Natural killer cell (primary cell): ENCODE results near the gene ANKRD11. TPM values are rescaled to one million over a fixed set of nuclear protein-coding genes. Genes with fewer than 3 reads are reported as not detected.
"Not testable (repeated sequence)": the region's sequence is repeated elsewhere in the genome, so short reads cannot be mapped to it uniquely, and the experiment has no call there.

Experiments
- ATAC-seq, 3 donors: fragments of 150-1000 bp in 2 of 3; fragments of 200-7000 bp in 1 of 3; cut with Tn5 transposase; 1 replicate in 1 of 3; 2 replicates in 2 of 3; pipeline ENCODE4 v1.10.0; 2021; ENCODE audit warnings: mild to moderate bottlenecking in 2 of 3, moderate library complexity in 2 of 3
- DNase-seq, 2 donors: peaks; one replicate each; pipeline versions ENCODE4 v3.0.0 to v3.0.0-alpha.2; 2013 to 2021; ENCODE audit warnings: mixed read lengths in 1 of 2
- H3K27ac ChIP-seq: one replicate; pipeline ENCODE4 v1.5.1; 2013; ENCODE audit warnings: mild to moderate bottlenecking, low read length
- H3K27me3 ChIP-seq: one replicate; pipeline ENCODE4 v1.6.1; 2013; ENCODE audit warnings: low read length; ENCODE audit not compliant: control insufficient read depth, insufficient read depth
- H3K36me3 ChIP-seq: one replicate; pipeline ENCODE4 v1.6.1; 2013; ENCODE audit warnings: low read length; ENCODE audit not compliant: control insufficient read depth, insufficient read depth
- H3K4me1 ChIP-seq: one replicate; pipeline ENCODE4 v1.6.1; 2013; ENCODE audit warnings: low read length; ENCODE audit not compliant: control insufficient read depth, insufficient read depth
- H3K4me3 ChIP-seq: one replicate; pipeline ENCODE4 v1.5.1; 2013; ENCODE audit warnings: low read length
- H3K9me3 ChIP-seq: one replicate; pipeline ENCODE4 v1.6.1; 2013; ENCODE audit warnings: low read length; ENCODE audit not compliant: control insufficient read depth, insufficient read depth
- H3K27ac Mint-ChIP-seq, 2 donors: one replicate each; pipeline ENCODE4 v1.8.0; 2022; ENCODE audit warnings: mild to moderate bottlenecking in 2 of 2, mixed read lengths in 2 of 2, moderate library complexity in 1 of 2
- H3K27me3 Mint-ChIP-seq, 2 donors: one replicate each; pipeline ENCODE4 v1.8.0; 2022; ENCODE audit warnings: low read depth in 2 of 2, mixed read lengths in 2 of 2
- H3K36me3 Mint-ChIP-seq: one replicate; pipeline ENCODE4 v1.8.0; 2022; ENCODE audit warnings: mixed read lengths
- H3K4me1 Mint-ChIP-seq, 2 donors: one replicate each; pipeline ENCODE4 v1.8.0; 2022; ENCODE audit warnings: mixed read lengths in 2 of 2
- H3K4me3 Mint-ChIP-seq: one replicate; pipeline ENCODE4 v1.8.0; 2022; ENCODE audit warnings: mild to moderate bottlenecking, moderate library complexity, mixed read lengths
- H3K9me3 Mint-ChIP-seq, 2 donors: one replicate each; pipeline ENCODE4 v1.8.0; 2022; ENCODE audit warnings: mixed read lengths in 2 of 2
- CTCF ChIP-seq: fragments of 200-600 bp; IDR thresholded peaks from one replicate; pipeline ENCODE4 v1.8.0; 2022; ENCODE audit warnings: antibody characterized with exemption
- WGBS: methylation state at CpG from one replicate; pipeline ENCODE4 v1.1.7; 2013; ENCODE audit warnings: missing lambda C conversion rate; ENCODE audit not compliant: insufficient coverage; 5-methylcytosine and 5-hydroxymethylcytosine counted together
- intact Hi-C: fragments of 100-400 bp; cut with micrococcal nuclease; formaldehyde crosslinking; loops from one replicate; pipeline ENCODE4 v1.14.2; 2022
- total RNA-seq, 4 donors: library from RNA; stranded (reverse); fragments of 120-200 nt in 1 of 4; gene quantifications; one replicate each; pipeline versions ENCODE4 v1.2.3 to v1.2.4, GENCODE V29; 2013 to 2022

ANKRD11 gene
- total RNA-seq, 3 donors from 2014 or later (not counting 1 experiment from before 2014, with no cell fraction given) = 230 to 299 (median 287) TPM

DNA sequence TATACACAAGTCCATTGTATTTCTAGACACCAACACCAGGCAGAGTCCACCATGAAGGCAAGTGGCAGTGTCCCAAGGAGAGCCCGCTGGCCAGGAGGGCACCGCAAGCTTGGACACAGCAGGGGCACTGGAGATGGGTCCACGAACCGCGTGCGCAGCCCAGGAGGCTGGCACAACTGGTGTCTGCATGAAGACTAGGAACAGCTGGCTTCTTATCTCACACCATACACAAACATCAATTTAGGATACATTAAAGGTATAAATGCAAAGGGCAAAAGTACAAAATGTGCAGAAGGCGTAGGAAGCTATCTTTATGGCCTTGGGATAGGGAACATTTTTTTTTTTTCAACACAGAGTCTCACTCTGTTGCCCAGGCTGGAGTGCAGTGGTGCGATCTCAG is 52.4 kb downstream of the ANKRD11 start:
- intact Hi-C loops = no loop called here
- H3K4me3 Mint-ChIP-seq = peak overlapping the region; percentile 54

DNA sequence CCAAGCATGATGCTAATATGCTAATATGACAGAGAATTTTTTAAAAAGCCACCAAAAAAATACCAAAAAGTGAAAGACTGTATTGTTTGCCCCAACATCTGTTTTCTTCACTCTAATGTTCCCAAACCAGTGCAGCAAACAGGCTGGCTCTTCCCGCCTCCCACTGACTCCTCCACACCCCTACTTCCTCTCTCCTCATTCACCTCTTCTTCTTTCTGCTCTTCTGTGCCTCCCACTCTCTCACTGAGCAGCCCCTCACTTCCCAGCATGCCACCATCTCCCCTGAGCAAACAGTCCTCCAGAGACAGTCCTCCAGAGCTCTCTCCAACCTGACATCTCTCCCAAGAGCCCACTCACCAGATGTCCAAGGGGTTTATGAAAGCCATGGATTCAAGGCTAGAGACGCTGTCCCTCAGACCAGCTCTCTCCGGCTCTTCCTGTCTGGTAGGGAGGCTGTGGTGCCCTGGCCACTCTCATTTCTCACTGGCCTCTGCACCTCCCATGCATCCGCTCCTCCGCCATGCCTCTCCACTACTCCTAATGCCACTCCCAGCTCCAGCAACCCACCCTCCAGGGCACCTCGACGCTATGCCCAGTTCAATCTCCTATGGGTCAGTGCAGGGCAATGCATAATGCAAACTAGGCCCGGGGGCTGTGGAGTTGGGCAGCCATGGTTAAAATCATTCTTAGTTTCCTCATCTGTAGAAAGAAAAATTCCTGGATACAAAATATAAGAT is 52.9 kb downstream of the ANKRD11 start:
- H3K4me1 Mint-ChIP-seq = peaks cover 42 to 64% of the 10 kb centered on the region in 2 donors
- Histone ChIP-seq H3K36me3 (no peaks in the 10 kb centered on the region), H3K4me1 (peaks cover 79% of the 10 kb centered on the region), H3K27me3 (no peaks in the 10 kb centered on the region), H3K9me3 (no peaks in the 10 kb centered on the region), H3K27ac (no peak overlapping the region), H3K4me3 (no peak overlapping the region)
- intact Hi-C loops = no loop called here
- peak overlapping the region; percentile 54 for H3K4me3 Mint-ChIP-seq
- H3K27me3 Mint-ChIP-seq = no peaks in the 10 kb centered on the region
- no peaks in the 10 kb centered on the region for H3K36me3 Mint-ChIP-seq
- H3K9me3 Mint-ChIP-seq = no peaks in the 10 kb centered on the region
- WGBS = 92% methylated on average over 8 of the region's 8 CpGs
- no peak for ATAC-seq
- no peak for TF ChIP-seq CTCF
- no peak for DNase-seq
- H3K27ac Mint-ChIP-seq = peak overlapping the region; percentile 16 to 76

More for the DNA sequence above, 52.4 kb downstream of the ANKRD11 start:
- WGBS = 96% methylated on average over 8 of the region's 8 CpGs
- Histone ChIP-seq H3K36me3 (no peaks in the 10 kb centered on the region), H3K9me3 (no peaks in the 10 kb centered on the region), H3K4me3 (no peak overlapping the region), H3K27ac (no peak overlapping the region), H3K27me3 (no peaks in the 10 kb centered on the region), H3K4me1 (peaks cover 81% of the 10 kb centered on the region)
- DNase-seq (no peak), ATAC-seq (no peak)
- Mint-ChIP-seq H3K9me3 (no peaks in the 10 kb centered on the region), H3K27ac (peak overlapping the region; percentile 16 to 76), H3K36me3 (no peaks in the 10 kb centered on the region), H3K27me3 (no peaks in the 10 kb centered on the region), H3K4me1 (peaks cover 48 to 70% of the 10 kb centered on the region in 2 donors)
- no peak for TF ChIP-seq CTCF

GRCh38 chr16:89436366-89436765 is 54.0 kb downstream of the ANKRD11 start:
- WGBS = 89% methylated on average over 7 of the region's 10 CpGs

GRCh38 chr16:89435059-89435458 is 55.3 kb downstream of the ANKRD11 start:
- H3K4me1 ChIP-seq = peaks cover 76% of the 10 kb centered on the region
- intact Hi-C loops = loop anchor here (2.0 kb wide), 1 partner anchor 18 kb away; no protein-coding TSS in a partner anchor
- not testable (repeated sequence) for H3K9me3 Mint-ChIP-seq, H3K36me3 ChIP-seq, H3K27ac ChIP-seq, H3K27me3 ChIP-seq, H3K27me3 Mint-ChIP-seq, H3K36me3 Mint-ChIP-seq, H3K9me3 ChIP-seq, H3K4me3 ChIP-seq
- ATAC-seq (peak in 2 of 3 donors; percentile 4 to 14), DNase-seq (peak in 1 of 2 donors; percentile 37)
- Mint-ChIP-seq H3K4me3 (peak overlapping the region; percentile 79), H3K27ac (peak overlapping the region; percentile 76 to 82), H3K4me1 (peaks cover 24 to 42% of the 10 kb centered on the region in 2 donors)
- 91% methylated on average over 5 of the region's 5 CpGs for WGBS

More at GRCh38 chr16:89436366-89436765, 54.0 kb downstream of the ANKRD11 start:
- Mint-ChIP-seq H3K4me1 (peaks cover 37 to 55% of the 10 kb centered on the region in 2 donors), H3K27ac (peak overlapping the region; percentile 76 to 82), H3K27me3 (no peaks in the 10 kb centered on the region), H3K9me3 (no peaks in the 10 kb centered on the region), H3K4me3 (peak overlapping the region; percentile 79), H3K36me3 (no peaks in the 10 kb centered on the region)
- no peak overlapping the region for H3K4me3 ChIP-seq
- ATAC-seq (no peak), DNase-seq (no peak)
- no peaks in the 10 kb centered on the region for H3K9me3 ChIP-seq
- no peaks in the 10 kb centered on the region for H3K27me3 ChIP-seq
- no peak overlapping the region for H3K27ac ChIP-seq
- no peaks in the 10 kb centered on the region for H3K36me3 ChIP-seq
- intact Hi-C loops = no loop called here
- H3K4me1 ChIP-seq = peaks cover 79% of the 10 kb centered on the region
- TF ChIP-seq CTCF = no peak
